ENCODE measurements around the gene CPVL. TPM values are rescaled to one million over a fixed set of nuclear protein-coding genes. Genes with fewer than 3 reads are reported as not detected.

Gene CPVL
- total and polyA plus RNA-seq, 2 experiments from 2014 or later = 31.9 to 37.8 TPM

- no peaks in the 10 kb centered on the region for H3F3A ChIP-seq (replicated peaks; ENCODE audit: low read depth)
- H3K36me3 Mint-ChIP-seq (ENCODE audit: low read depth) = peaks cover 2% of the 10 kb centered on the region; the same call in 1 of the 3 replicates
- H3K9me3 Mint-ChIP-seq = no peaks in the 10 kb centered on the region
- no peak overlapping the region for H3K4me3 Mint-ChIP-seq
- no peak overlapping the region for H3K27ac Mint-ChIP-seq
- H3K27ac ChIP-seq (ENCODE audit: low read depth) = no peak overlapping the region
- no peaks in the 10 kb centered on the region for H3K79me2 ChIP-seq (replicated peaks; ENCODE audit: insufficient read depth)
- peaks cover 16% of the 10 kb centered on the region for H3K27me3 Mint-ChIP-seq (ENCODE audit: insufficient read depth, low read depth, poor library complexity)
- H3K36me3 ChIP-seq (ENCODE audit: insufficient read depth) = no peaks in the 10 kb centered on the region
- ATAC-seq (no peak), DNase-seq (ENCODE audit: low spot score) (no peak)
- no peak overlapping the region for H3K4me2 ChIP-seq
- H3K4me3 ChIP-seq = no peak overlapping the region
- peaks cover 20% of the 10 kb centered on the region for H3K27me3 ChIP-seq (ENCODE audit: insufficient read depth)
- TF ChIP-seq NANOG (IDR thresholded peaks at IDR 0.05; ENCODE audit: borderline replicate concordance) (no peak), EZH2phosphoT487 (IDR thresholded peaks at IDR 0.05; ENCODE audit: unreplicated experiment) (no peak), REST (IDR thresholded peaks at IDR 0.05; ENCODE audit: unreplicated experiment) (no peak), POLR2AphosphoS5 (IDR thresholded peaks at IDR 0.05; ENCODE audit: low read depth) (no peak), STAT1 (IDR thresholded peaks at IDR 0.05; ENCODE audit: unreplicated experiment) (no peak)
- no peaks in the 10 kb centered on the region for H4K20me1 ChIP-seq (replicated peaks; ENCODE audit: insufficient read depth)
- H3K4me1 Mint-ChIP-seq = peaks cover 20% of the 10 kb centered on the region; the same call in 2 of the 3 replicates
- H3K9me2 ChIP-seq (ENCODE audit: insufficient read depth) = no peaks in the 10 kb centered on the region
- H2AFZ ChIP-seq = no peak overlapping the region
- H3K4me1 ChIP-seq (ENCODE audit: insufficient read depth) = peaks cover 13% of the 10 kb centered on the region
Measured at GRCh38 chr7:29149036-29149435, 2.7 kb upstream of the CPVL start.

DNA sequence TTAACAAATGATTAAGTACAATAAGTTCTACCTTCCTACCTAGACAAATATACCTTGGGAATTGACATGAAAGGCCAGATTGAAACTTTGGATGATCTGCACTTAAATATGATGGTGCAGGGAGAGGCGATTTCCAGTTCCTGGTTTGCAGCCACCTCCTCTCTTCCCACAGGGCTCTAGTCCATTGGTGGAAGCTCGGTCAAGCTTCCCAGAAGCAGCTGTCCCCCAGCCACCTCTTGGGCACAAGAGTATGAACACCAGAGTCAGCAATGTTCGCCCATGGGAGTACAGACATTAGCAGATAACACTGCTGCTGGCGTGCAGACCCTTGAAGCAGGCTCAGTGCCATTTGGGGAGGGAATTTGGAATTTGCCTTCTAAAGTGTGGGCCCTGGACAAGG, 1.5 kb upstream of the CPVL start:
- H3K4me3 ChIP-seq = no peak overlapping the region
- no peak overlapping the region for H3K4me2 ChIP-seq
- Mint-ChIP-seq H3K36me3 (ENCODE audit: low read depth) (no peaks in the 10 kb centered on the region), H3K27ac (no peak overlapping the region), H3K4me1 (peaks cover 20% of the 10 kb centered on the region; the same call in 2 of the 3 replicates), H3K4me3 (no peak overlapping the region), H3K9me3 (no peaks in the 10 kb centered on the region), H3K27me3 (ENCODE audit: insufficient read depth, low read depth, poor library complexity) (peaks cover 16% of the 10 kb centered on the region)
- no peak for ATAC-seq
- no peak overlapping the region for H2AFZ ChIP-seq
- no peaks in the 10 kb centered on the region for H3K36me3 ChIP-seq (ENCODE audit: insufficient read depth)
- H3K4me1 ChIP-seq (ENCODE audit: insufficient read depth) = peaks cover 13% of the 10 kb centered on the region
- H3K27me3 ChIP-seq (ENCODE audit: insufficient read depth) = peaks cover 20% of the 10 kb centered on the region
- no peaks in the 10 kb centered on the region for H3F3A ChIP-seq (replicated peaks; ENCODE audit: low read depth)
- no peaks in the 10 kb centered on the region for H4K20me1 ChIP-seq (replicated peaks; ENCODE audit: insufficient read depth)
- DNase-seq (ENCODE audit: low spot score) = no peak
- H3K27ac ChIP-seq (ENCODE audit: low read depth) = no peak overlapping the region
- no peaks in the 10 kb centered on the region for H3K79me2 ChIP-seq (replicated peaks; ENCODE audit: insufficient read depth)
- no peaks in the 10 kb centered on the region for H3K9me2 ChIP-seq (ENCODE audit: insufficient read depth)
- no peak for TF ChIP-seq ZNF331 (CRISPR knock-in tag; IDR thresholded peaks at IDR 0.05; ENCODE audit: low read depth)
- no peak for TF ChIP-seq CREB1 (CRISPR knock-in tag; IDR thresholded peaks at IDR 0.05; ENCODE audit: low read depth)
- TF ChIP-seq REST (IDR thresholded peaks at IDR 0.05; ENCODE audit: unreplicated experiment) = no peak
- no peak for TF ChIP-seq ZNF114 (CRISPR knock-in tag; IDR thresholded peaks at IDR 0.05)
- no peak for TF ChIP-seq POLR2AphosphoS5 (IDR thresholded peaks at IDR 0.05; ENCODE audit: low read depth)
- no peak for TF ChIP-seq NANOG (IDR thresholded peaks at IDR 0.05; ENCODE audit: borderline replicate concordance)
- TF ChIP-seq, protein P1, sequence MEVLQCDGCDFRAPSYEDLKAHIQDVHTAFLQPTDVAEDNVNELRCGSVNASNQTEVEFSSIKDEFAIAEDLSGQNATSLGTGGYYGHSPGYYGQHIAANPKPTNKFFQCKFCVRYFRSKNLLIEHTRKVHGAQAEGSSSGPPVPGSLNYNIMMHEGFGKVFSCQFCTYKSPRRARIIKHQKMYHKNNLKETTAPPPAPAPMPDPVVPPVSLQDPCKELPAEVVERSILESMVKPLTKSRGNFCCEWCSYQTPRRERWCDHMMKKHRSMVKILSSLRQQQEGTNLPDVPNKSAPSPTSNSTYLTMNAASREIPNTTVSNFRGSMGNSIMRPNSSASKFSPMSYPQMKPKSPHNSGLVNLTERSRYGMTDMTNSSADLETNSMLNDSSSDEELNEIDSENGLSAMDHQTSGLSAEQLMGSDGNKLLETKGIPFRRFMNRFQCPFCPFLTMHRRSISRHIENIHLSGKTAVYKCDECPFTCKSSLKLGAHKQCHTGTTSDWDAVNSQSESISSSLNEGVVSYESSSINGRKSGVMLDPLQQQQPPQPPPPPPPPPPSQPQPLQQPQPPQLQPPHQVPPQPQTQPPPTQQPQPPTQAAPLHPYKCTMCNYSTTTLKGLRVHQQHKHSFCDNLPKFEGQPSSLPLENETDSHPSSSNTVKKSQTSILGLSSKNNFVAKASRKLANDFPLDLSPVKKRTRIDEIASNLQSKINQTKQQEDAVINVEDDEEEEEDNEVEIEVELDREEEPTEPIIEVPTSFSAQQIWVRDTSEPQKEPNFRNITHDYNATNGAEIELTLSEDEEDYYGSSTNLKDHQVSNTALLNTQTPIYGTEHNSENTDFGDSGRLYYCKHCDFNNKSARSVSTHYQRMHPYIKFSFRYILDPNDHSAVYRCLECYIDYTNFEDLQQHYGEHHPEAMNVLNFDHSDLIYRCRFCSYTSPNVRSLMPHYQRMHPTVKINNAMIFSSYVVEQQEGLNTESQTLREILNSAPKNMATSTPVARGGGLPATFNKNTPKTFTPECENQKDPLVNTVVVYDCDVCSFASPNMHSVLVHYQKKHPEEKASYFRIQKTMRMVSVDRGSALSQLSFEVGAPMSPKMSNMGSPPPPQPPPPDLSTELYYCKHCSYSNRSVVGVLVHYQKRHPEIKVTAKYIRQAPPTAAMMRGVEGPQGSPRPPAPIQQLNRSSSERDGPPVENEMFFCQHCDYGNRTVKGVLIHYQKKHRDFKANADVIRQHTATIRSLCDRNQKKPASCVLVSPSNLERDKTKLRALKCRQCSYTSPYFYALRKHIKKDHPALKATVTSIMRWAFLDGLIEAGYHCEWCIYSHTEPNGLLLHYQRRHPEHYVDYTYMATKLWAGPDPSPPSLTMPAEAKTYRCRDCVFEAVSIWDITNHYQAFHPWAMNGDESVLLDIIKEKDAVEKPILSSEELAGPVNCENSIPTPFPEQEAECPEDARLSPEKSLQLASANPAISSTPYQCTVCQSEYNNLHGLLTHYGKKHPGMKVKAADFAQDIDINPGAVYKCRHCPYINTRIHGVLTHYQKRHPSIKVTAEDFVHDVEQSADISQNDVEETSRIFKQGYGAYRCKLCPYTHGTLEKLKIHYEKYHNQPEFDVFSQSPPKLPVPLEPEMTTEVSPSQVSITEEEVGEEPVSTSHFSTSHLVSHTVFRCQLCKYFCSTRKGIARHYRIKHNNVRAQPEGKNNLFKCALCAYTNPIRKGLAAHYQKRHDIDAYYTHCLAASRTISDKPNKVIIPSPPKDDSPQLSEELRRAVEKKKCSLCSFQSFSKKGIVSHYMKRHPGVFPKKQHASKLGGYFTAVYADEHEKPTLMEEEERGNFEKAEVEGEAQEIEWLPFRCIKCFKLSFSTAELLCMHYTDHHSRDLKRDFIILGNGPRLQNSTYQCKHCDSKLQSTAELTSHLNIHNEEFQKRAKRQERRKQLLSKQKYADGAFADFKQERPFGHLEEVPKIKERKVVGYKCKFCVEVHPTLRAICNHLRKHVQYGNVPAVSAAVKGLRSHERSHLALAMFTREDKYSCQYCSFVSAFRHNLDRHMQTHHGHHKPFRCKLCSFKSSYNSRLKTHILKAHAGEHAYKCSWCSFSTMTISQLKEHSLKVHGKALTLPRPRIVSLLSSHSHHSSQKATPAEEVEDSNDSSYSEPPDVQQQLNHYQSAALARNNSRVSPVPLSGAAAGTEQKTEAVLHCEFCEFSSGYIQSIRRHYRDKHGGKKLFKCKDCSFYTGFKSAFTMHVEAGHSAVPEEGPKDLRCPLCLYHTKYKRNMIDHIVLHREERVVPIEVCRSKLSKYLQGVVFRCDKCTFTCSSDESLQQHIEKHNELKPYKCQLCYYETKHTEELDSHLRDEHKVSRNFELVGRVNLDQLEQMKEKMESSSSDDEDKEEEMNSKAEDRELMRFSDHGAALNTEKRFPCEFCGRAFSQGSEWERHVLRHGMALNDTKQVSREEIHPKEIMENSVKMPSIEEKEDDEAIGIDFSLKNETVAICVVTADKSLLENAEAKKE (CRISPR knock-in tag; IDR thresholded peaks at IDR 0.05) = no peak
